HG03469 (cell line): ENCODE data around the gene TXNDC15.

Source experiments
- ATAC-seq: cut with Tn5 transposase; IDR thresholded peaks from one replicate; pipeline ENCODE4 v1.9.1; 2021; ENCODE audit warnings: mild to moderate bottlenecking, moderate library complexity, moderate number of reproducible peaks; ENCODE audit not compliant: unreplicated experiment

TXNDC15 gene

GRCh38 chr5:134917070-134917815 lies 43.1 kb downstream of the TXNDC15 start:
- ATAC-seq, result no peak

GRCh38 chr5:134918861-134919260 lies 44.7 kb downstream of the TXNDC15 start:
- no peak for ATAC-seq

GRCh38 chr5:134920848-134921575 lies 46.8 kb downstream of the TXNDC15 start:
- no peak for ATAC-seq

- ATAC-seq, result no peak
These were observed 58.3 kb downstream of the TXNDC15 start for GRCh38 chr5:134932508-134932907.

- ATAC-seq, result no peak
These were observed 60.0 kb downstream of the TXNDC15 start for GRCh38 chr5:134934202-134934601.

GRCh38 chr5:134935711-134936602 lies 61.8 kb downstream of the TXNDC15 start:
- ATAC-seq, result no peak

- ATAC-seq, result no peak
These were observed 63.4 kb downstream of the TXNDC15 start for GRCh38 chr5:134937526-134937925.

- ATAC-seq, result no peak
These were observed 63.9 kb downstream of the TXNDC15 start for GRCh38 chr5:134938030-134938429.

GRCh38 chr5:134939500-134939899 lies 65.3 kb downstream of the TXNDC15 start:
- no peak for ATAC-seq

- ATAC-seq, result no peak
These were observed 69.4 kb downstream of the TXNDC15 start for GRCh38 chr5:134943547-134943946.

GRCh38 chr5:134944630-134945029 lies 70.5 kb downstream of the TXNDC15 start:
- no peak for ATAC-seq

- ATAC-seq, result no peak
These were observed 70.9 kb downstream of the TXNDC15 start for GRCh38 chr5:134945041-134945440.

- ATAC-seq, result no peak
These were observed 74.7 kb downstream of the TXNDC15 start for GRCh38 chr5:134948911-134949310.

- ATAC-seq, result no peak
These were observed 75.1 kb downstream of the TXNDC15 start for GRCh38 chr5:134949316-134949715.
